Measurements from ENCODE around the gene SLC4A9. TPM values are rescaled to one million over a fixed set of nuclear protein-coding genes. Genes with fewer than 3 reads are reported as not detected.

The SLC4A9 gene, protein sequence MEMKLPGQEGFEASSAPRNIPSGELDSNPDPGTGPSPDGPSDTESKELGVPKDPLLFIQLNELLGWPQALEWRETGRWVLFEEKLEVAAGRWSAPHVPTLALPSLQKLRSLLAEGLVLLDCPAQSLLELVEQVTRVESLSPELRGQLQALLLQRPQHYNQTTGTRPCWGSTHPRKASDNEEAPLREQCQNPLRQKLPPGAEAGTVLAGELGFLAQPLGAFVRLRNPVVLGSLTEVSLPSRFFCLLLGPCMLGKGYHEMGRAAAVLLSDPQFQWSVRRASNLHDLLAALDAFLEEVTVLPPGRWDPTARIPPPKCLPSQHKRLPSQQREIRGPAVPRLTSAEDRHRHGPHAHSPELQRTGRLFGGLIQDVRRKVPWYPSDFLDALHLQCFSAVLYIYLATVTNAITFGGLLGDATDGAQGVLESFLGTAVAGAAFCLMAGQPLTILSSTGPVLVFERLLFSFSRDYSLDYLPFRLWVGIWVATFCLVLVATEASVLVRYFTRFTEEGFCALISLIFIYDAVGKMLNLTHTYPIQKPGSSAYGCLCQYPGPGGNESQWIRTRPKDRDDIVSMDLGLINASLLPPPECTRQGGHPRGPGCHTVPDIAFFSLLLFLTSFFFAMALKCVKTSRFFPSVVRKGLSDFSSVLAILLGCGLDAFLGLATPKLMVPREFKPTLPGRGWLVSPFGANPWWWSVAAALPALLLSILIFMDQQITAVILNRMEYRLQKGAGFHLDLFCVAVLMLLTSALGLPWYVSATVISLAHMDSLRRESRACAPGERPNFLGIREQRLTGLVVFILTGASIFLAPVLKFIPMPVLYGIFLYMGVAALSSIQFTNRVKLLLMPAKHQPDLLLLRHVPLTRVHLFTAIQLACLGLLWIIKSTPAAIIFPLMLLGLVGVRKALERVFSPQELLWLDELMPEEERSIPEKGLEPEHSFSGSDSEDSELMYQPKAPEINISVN
- not detected in 2 replicates for total RNA-seq

DNA sequence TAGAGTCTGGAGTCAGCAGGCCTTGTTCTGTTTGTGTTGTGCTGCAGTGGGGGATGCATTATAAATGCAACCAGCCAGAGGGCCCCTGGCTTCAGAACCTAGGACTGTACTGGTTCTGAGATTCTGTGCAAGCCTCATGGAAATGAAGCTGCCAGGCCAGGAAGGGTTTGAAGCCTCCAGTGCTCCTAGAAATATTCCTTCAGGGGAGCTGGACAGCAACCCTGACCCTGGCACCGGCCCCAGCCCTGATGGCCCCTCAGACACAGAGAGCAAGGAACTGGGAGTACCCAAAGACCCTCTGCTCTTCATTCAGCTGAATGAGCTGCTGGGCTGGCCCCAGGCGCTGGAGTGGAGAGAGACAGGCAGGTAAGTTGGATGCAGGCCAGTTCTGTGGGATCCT, at the start of gene SLC4A9:
SLC4A9 (plus strand) TSS at position 94 of the 400 bp plus-strand sequence; CDS start at position 137, 43 bp downstream.

DNA sequence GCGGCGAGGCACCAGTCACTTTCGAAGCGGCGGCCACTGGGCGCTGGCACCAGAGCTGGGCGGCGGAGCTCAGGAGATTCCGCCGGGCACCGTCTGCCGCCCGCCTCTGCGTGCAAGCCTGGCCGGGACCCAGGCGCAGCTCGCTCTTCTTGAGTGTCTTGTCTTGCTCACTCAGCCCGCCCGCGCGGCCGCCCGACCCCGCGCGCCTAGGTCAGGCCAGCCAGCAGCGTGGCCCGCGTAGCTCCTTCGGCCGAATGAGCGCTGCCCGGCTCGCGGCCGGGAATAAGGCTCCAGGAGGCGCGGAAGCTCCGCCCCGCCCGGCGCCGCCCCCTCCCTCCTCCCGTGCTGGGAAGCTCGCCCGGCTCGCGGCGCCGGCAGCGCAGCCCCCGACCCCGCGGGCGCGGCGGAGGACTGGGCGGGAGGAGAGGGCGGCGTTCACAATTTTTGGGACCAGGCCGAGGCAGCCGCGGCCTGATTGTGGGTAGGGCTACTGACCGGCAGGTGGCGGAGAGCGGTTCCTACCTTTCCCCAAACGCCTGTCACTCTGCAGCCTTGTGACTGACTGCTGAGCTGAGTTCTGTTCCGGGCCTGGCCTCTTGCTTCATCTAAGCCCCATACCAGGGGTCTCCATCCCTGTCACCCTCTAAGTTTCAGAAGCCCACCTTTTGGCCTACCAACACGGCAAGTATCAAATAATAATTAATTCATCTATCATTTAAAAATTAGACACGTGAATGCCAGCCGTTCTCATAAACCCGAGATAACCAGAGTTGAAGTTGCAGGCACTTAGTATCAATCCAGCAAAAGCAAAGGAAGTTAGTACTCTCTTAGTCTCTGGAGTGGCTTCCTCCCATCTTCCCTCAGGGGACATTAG, 13.4 kb upstream of the SLC4A9 start, which contains the start of gene HBEGF:
HBEGF (minus strand) TSS at position 256 of the 874 bp plus-strand sequence. CDS start 275 bp downstream, outside the sequence.

DNA sequence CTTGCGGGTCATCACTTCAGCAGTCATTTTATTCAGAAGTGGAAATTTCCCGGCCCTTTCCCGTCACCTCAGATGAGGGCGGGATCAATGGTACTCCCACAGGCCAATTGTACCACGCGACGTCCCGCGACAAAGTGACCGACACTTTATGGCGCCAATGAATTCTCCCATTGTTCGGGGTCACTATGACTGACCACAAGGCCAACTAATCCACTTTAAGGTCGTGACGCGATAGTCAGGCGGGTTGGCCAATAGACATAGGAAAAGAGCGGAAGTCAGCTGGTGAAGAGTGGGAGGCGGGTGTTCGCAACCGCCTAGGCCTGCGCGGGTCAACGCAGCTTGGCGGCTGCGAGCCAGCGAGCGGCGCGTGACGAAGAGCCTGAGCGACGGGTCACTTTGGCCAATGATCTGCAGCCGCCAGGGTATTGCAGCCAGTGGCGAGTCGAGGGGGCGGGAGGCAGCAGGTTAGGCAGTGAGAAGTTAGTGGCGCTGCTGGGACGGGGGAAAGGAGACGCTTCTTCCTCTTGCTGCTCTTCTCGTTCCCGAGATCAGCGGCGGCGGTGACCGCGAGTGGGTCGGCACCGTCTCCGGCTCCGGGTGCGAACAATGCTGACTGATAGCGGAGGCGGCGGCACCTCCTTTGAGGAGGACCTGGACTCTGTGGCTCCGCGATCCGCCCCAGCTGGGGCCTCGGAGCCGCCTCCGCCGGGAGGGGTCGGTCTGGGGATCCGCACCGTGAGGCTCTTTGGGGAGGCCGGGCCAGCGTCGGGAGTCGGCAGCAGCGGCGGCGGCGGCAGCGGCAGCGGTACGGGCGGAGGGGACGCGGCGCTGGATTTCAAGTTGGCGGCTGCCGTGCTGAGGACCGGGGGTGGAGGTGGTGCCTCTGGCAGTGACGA, 41.6 kb downstream of the SLC4A9 start, which contains the start of gene ANKHD1:
ANKHD1 (plus strand) TSS at position 472 of the 896 bp plus-strand sequence; CDS start at position 607, 135 bp downstream.

Small RNAs within 50 kb of the gene (small RNA-seq; reads per million reads assigned to genes)
- gene RNU4-14P, result not detected

Other genes with a start within 250 kb of the SLC4A9 start
- gene PURA, start 246.1 kb upstream of the SLC4A9 start, total RNA-seq, result 11.4 and 14.3 TPM in 2 replicates
- gene IGIP, start 234.3 kb upstream of the SLC4A9 start, total RNA-seq, result 3.7 TPM in 2 replicates
- gene CYSTM1, start 185.0 kb upstream of the SLC4A9 start, total RNA-seq, result 22.3 and 25.7 TPM in 2 replicates
- gene PFDN1, start 57.1 kb upstream of the SLC4A9 start, total RNA-seq, result 47.7 and 51.8 TPM in 2 replicates
- 0.73 and 1.4 TPM in 2 replicates for gene HBEGF, start 13.6 kb upstream of the SLC4A9 start, total RNA-seq
- 58.8 and 79.0 TPM in 2 replicates for gene ANKHD1, start 41.6 kb downstream of the SLC4A9 start, total RNA-seq
- 0.39 and 2.6 TPM in 2 replicates for gene EIF4EBP3, start 187.5 kb downstream of the SLC4A9 start, total RNA-seq
- gene SRA1, start 197.3 kb downstream of the SLC4A9 start, total RNA-seq, result 27.6 and 34.8 TPM in 2 replicates
- 9.8 and 12.5 TPM in 2 replicates for gene APBB3, start 204.4 kb downstream of the SLC4A9 start, total RNA-seq
- 9.9 and 13.5 TPM in 2 replicates for gene SLC35A4, start 204.6 kb downstream of the SLC4A9 start, total RNA-seq